Skeletal muscle tissue (tissue), 4 donors: ENCODE measurements around the gene FAM120A. TPM values are rescaled to one million over a fixed set of nuclear protein-coding genes. Genes with fewer than 3 reads are reported as not detected.
A peak's percentile ranks its signal among the peaks of the same experiment; 100 is the strongest.

Experiments
- H3K27ac ChIP-seq: one replicate; pipeline ENCODE4 v1.7.0; 2013; ENCODE audit warnings: mild to moderate bottlenecking, low read depth, low read length, inconsistent platforms
- H3K27me3 ChIP-seq, 3 donors: one replicate each; pipeline ENCODE4 v1.7.0; 2013; ENCODE audit warnings: low read length in 3 of 3; ENCODE audit not compliant: control insufficient read depth in 3 of 3, insufficient read depth in 3 of 3
- H3K36me3 ChIP-seq, 3 donors: one replicate each; pipeline ENCODE4 v1.7.0; 2013; ENCODE audit warnings: low read length in 3 of 3; ENCODE audit not compliant: control insufficient read depth in 3 of 3, insufficient read depth in 3 of 3
- H3K4me1 ChIP-seq, 3 donors: one replicate each; pipeline ENCODE4 v1.7.0; 2013; ENCODE audit warnings: low read length in 3 of 3, mild to moderate bottlenecking in 3 of 3; ENCODE audit not compliant: control insufficient read depth in 3 of 3, insufficient read depth in 3 of 3
- H3K4me3 ChIP-seq, 3 donors: one replicate each; pipeline ENCODE4 v1.7.0; 2013; ENCODE audit warnings: low read length in 3 of 3
- H3K9ac ChIP-seq, 3 donors: one replicate each; pipeline ENCODE4 v1.7.0; 2013; ENCODE audit warnings: low read length in 3 of 3, mild to moderate bottlenecking in 3 of 3, moderate library complexity in 2 of 3, low read depth in 1 of 3
- H3K9me3 ChIP-seq, 3 donors: one replicate each; pipeline ENCODE4 v1.7.0; 2013; ENCODE audit warnings: low read length in 3 of 3; ENCODE audit not compliant: control insufficient read depth in 3 of 3
- total RNA-seq: library from RNA; depleted of rRNA; stranded (reverse); fragments of >200 nt; gene quantifications from one replicate; pipeline ENCODE4 v1.2.3, GENCODE V29; 2014
- donor health status: Osteomylitis.

FAM120A gene
- total RNA-seq, 1 donor from 2014 or later = 111 TPM

GRCh38 chr9:93517331-93517730, 65.8 kb downstream of the FAM120A start:
- no peaks in the 10 kb centered on the region for H3K9me3 ChIP-seq
- H3K27ac ChIP-seq = no peak overlapping the region
- no peaks in the 10 kb centered on the region for H3K27me3 ChIP-seq
- H3K4me3 ChIP-seq = no peak overlapping the region
- H3K9ac ChIP-seq = no peak overlapping the region
- H3K4me1 ChIP-seq = peaks cover 9 to 33% (median 17%) of the 10 kb centered on the region in 3 donors
- peaks cover 7 to 30% (median 16%) of the 10 kb centered on the region in 3 donors for H3K36me3 ChIP-seq

- H3K36me3 ChIP-seq = peaks cover 9 to 30% (median 27%) of the 10 kb centered on the region in 3 donors
- H3K4me1 ChIP-seq = peaks cover 7 to 25% (median 13%) of the 10 kb centered on the region in 3 donors
- no peak overlapping the region for H3K9ac ChIP-seq
- no peak overlapping the region for H3K4me3 ChIP-seq
- H3K27ac ChIP-seq = no peak overlapping the region
- no peaks in the 10 kb centered on the region for H3K9me3 ChIP-seq
- H3K27me3 ChIP-seq = no peaks in the 10 kb centered on the region
Measured at GRCh38 chr9:93520523-93520922, 69.0 kb downstream of the FAM120A start.

- no peaks in the 10 kb centered on the region for H3K27me3 ChIP-seq
- H3K9ac ChIP-seq = peak overlapping the region in 2 of 3 donors; percentile 18 to 51
- peaks cover 7 to 24% (median 13%) of the 10 kb centered on the region in 3 donors for H3K4me1 ChIP-seq
- H3K9me3 ChIP-seq = no peaks in the 10 kb centered on the region
- H3K4me3 ChIP-seq = no peak overlapping the region
- no peak overlapping the region for H3K27ac ChIP-seq
- peaks cover 12 to 32% (median 23%) of the 10 kb centered on the region in 3 donors for H3K36me3 ChIP-seq
Measured at GRCh38 chr9:93522736-93523135, 71.3 kb downstream of the FAM120A start.

GRCh38 chr9:93523518-93524144, 72.1 kb downstream of the FAM120A start:
- no peak overlapping the region for H3K4me3 ChIP-seq
- H3K36me3 ChIP-seq = peaks cover 13 to 37% (median 15%) of the 10 kb centered on the region in 3 donors
- H3K9me3 ChIP-seq = no peaks in the 10 kb centered on the region
- H3K27me3 ChIP-seq = no peaks in the 10 kb centered on the region
- H3K4me1 ChIP-seq = peaks cover 7 to 20% (median 13%) of the 10 kb centered on the region in 3 donors
- no peak overlapping the region for H3K9ac ChIP-seq
- H3K27ac ChIP-seq = no peak overlapping the region

GRCh38 chr9:93525476-93525875, 74.0 kb downstream of the FAM120A start:
- Histone ChIP-seq H3K9me3 (no peaks in the 10 kb centered on the region), H3K4me3 (no peak overlapping the region), H3K9ac (no peak overlapping the region), H3K4me1 (peaks cover 7 to 20% (median 13%) of the 10 kb centered on the region in 3 donors), H3K27ac (no peak overlapping the region), H3K36me3 (peaks cover 12 to 44% (median 19%) of the 10 kb centered on the region in 3 donors), H3K27me3 (no peaks in the 10 kb centered on the region)

GRCh38 chr9:93531374-93531773, 79.9 kb downstream of the FAM120A start:
- no peak overlapping the region for H3K27ac ChIP-seq

GRCh38 chr9:93532141-93532540, 80.7 kb downstream of the FAM120A start:
- no peak overlapping the region for H3K27ac ChIP-seq
- H3K4me3 ChIP-seq = no peak overlapping the region
- peaks cover 25 to 49% (median 28%) of the 10 kb centered on the region in 3 donors for H3K36me3 ChIP-seq
- peaks cover 9 to 15% (median 12%) of the 10 kb centered on the region in 3 donors for H3K4me1 ChIP-seq
- no peaks in the 10 kb centered on the region for H3K27me3 ChIP-seq
- no peak overlapping the region for H3K9ac ChIP-seq
- H3K9me3 ChIP-seq = no peaks in the 10 kb centered on the region

More at GRCh38 chr9:93531374-93531773, 79.9 kb downstream of the FAM120A start:
- H3K9me3 ChIP-seq = no peaks in the 10 kb centered on the region
- H3K9ac ChIP-seq = no peak overlapping the region
- H3K36me3 ChIP-seq = peaks cover 25 to 48% (median 28%) of the 10 kb centered on the region in 3 donors
- H3K4me3 ChIP-seq = no peak overlapping the region
- peaks cover 7 to 9% (median 8%) of the 10 kb centered on the region in 3 donors for H3K4me1 ChIP-seq
- no peaks in the 10 kb centered on the region for H3K27me3 ChIP-seq

- Histone ChIP-seq H3K36me3 (peaks cover 22 to 39% (median 24%) of the 10 kb centered on the region in 3 donors), H3K4me3 (no peak overlapping the region), H3K9ac (no peak overlapping the region), H3K27me3 (no peaks in the 10 kb centered on the region), H3K4me1 (peaks cover 9 to 15% (median 12%) of the 10 kb centered on the region in 3 donors), H3K9me3 (no peaks in the 10 kb centered on the region), H3K27ac (no peak overlapping the region)
Measured at GRCh38 chr9:93533863-93534262, 82.4 kb downstream of the FAM120A start.

GRCh38 chr9:93536167-93536566, 84.7 kb downstream of the FAM120A start:
- peak overlapping the region in 2 of 3 donors; percentile 14 to 15 for H3K4me3 ChIP-seq
- no peaks in the 10 kb centered on the region for H3K9me3 ChIP-seq
- peak overlapping the region in 1 of 3 donors; percentile 7 for H3K9ac ChIP-seq
- H3K27ac ChIP-seq = peak overlapping the region; percentile 58
- no peaks in the 10 kb centered on the region for H3K27me3 ChIP-seq
- peaks cover 18 to 25% (median 23%) of the 10 kb centered on the region in 3 donors for H3K4me1 ChIP-seq
- H3K36me3 ChIP-seq = peaks cover 15 to 34% (median 20%) of the 10 kb centered on the region in 3 donors

- peaks cover 15 to 31% (median 20%) of the 10 kb centered on the region in 3 donors for H3K36me3 ChIP-seq
- no peaks in the 10 kb centered on the region for H3K9me3 ChIP-seq
- peaks cover 24 to 31% (median 29%) of the 10 kb centered on the region in 3 donors for H3K4me1 ChIP-seq
- peak overlapping the region; percentile 58 for H3K27ac ChIP-seq
- no peak overlapping the region for H3K9ac ChIP-seq
- H3K4me3 ChIP-seq = no peak overlapping the region
- H3K27me3 ChIP-seq = no peaks in the 10 kb centered on the region
Measured at GRCh38 chr9:93536874-93537273, 85.4 kb downstream of the FAM120A start.
